Measurements from ENCODE around the gene CATSPER3.

DNA sequence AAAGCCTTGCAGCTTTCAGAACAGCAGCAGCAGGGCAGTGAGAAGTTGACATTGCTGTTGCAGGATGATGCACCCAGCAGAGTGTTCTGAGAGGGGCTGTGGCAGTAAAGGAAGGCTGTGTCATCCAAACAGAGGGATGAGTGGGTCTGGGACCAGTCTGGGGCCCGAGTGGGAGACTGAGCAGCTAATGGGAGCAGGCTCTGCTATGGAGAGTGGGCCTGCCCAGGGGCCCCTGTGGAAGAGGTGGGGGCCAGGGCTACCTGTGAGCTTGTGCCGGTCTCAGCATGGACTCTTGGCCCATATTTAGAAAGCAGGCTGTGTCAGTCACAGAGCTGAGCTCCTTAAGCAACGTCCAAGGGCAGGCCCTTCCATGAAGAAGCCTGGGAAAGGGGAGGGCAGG, 92.3 kb downstream of the CATSPER3 start:
- TF ChIP-seq PKNOX1 (IDR thresholded peaks at IDR 0.05) (no peak), NFRKB (IDR thresholded peaks at IDR 0.05) (no peak), FOXA1 (IDR thresholded peaks at IDR 0.05) (no peak), ELF4 (IDR thresholded peaks at IDR 0.05) (no peak), HDGF (IDR thresholded peaks at IDR 0.05; ENCODE audit: borderline replicate concordance) (no peak), LEF1 (IDR thresholded peaks at IDR 0.05; ENCODE audit: borderline replicate concordance) (no peak)

Data from HEK293T (cell line).